ENCODE results near the gene ASPDH.
A peak's percentile ranks its signal among the peaks of the same experiment; 100 is the strongest.

ASPDH gene

DNA sequence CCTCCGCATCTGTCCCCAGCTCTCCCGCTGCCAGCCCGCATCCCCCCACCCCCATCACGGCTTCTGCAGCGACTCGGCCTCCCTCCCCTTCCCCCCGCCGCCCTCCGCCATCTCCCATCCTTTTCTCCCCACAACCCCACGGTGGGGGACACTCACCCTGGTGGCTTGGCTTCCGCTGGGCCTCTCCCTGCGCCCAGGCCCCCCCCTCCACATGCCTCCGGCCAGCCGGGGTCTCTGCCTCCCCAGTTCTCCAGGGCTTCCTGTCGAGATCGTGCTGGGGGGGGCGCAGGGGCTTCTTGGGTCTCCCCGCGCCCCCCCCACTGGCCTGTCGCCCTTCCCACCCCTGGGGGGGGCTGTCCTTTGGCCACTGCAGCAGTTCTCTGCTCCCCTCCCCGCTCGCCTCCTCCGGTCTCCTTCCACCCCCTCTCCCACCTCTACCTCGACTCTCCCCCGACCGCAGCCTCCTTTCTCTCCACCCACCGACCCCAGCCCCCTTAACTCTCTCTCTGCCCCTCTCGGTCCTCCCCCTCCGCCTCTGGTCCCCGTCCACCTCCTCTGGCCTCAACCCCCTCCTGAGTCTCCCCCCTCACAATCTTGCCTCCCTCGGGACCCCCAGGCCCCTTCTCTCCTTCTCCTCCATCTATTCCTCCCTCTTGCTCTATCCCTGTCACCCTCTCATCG, 37.5 kb upstream of the ASPDH start:
- Mint-ChIP-seq H3K36me3 (ENCODE audit: low read depth) (no peaks in the 10 kb centered on the region), H3K27ac (no peak overlapping the region), H3K4me3 (no peak overlapping the region), H3K9me3 (no peaks in the 10 kb centered on the region), H3K4me1 (no peaks in the 10 kb centered on the region), H3K27me3 (peaks cover 60% of the 10 kb centered on the region)
- DNase-seq (no peak), ATAC-seq (no peak)

GRCh38 chr19:50550594-50550966, 36.9 kb upstream of the ASPDH start:
- H3K4me3 Mint-ChIP-seq = no peak overlapping the region
- H3K36me3 Mint-ChIP-seq (ENCODE audit: low read depth) = no peaks in the 10 kb centered on the region
- H3K4me1 Mint-ChIP-seq = no peaks in the 10 kb centered on the region
- no peak for DNase-seq
- H3K27ac Mint-ChIP-seq = no peak overlapping the region
- H3K9me3 Mint-ChIP-seq = no peaks in the 10 kb centered on the region
- no peak for ATAC-seq
- H3K27me3 Mint-ChIP-seq = peaks cover 54% of the 10 kb centered on the region

DNA sequence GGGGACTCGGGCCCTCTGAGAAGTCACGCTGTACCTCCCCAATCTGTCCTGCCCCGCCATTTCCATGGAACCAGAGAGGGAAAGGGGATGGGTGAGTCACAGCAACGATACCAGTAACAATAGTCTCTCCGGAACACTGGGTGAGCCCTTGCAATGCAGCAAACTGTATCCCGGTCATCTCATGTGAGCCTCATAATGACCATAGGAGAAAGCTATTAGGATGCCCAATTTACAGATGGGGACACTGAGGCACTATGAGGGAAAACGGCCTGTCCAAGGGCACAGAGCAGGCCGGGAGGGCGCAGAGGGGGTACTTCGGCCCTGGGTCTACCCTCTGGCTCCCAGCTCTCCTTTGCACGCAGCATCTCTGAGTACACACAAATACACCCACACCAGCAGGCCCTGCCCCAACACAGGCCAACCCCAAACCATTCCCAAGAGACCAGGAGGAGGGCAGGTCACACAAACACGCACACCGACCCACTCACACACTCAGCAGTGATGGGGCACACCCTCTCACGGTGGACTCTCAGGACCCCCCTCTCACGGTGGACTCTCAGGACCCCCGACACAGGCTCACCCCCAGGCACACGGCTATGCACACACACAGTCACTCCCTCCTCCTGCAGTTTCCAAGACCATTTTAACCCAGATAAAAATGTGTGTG, 36.3 kb upstream of the ASPDH start:
- Mint-ChIP-seq H3K4me3 (no peak overlapping the region), H3K36me3 (ENCODE audit: low read depth) (no peaks in the 10 kb centered on the region), H3K4me1 (no peaks in the 10 kb centered on the region), H3K9me3 (no peaks in the 10 kb centered on the region), H3K27me3 (peaks cover 49% of the 10 kb centered on the region), H3K27ac (no peak overlapping the region)
- DNase-seq (no peak), ATAC-seq (no peak)

- no peaks in the 10 kb centered on the region for H3K4me1 Mint-ChIP-seq
- H3K27ac Mint-ChIP-seq = no peak overlapping the region
These were observed 35.6 kb upstream of the ASPDH start for GRCh38 chr19:50549059-50549926.

GRCh38 chr19:50548191-50549058, 34.7 kb upstream of the ASPDH start:
- Mint-ChIP-seq H3K4me1 (no peaks in the 10 kb centered on the region), H3K27me3 (peaks cover 36% of the 10 kb centered on the region), H3K4me3 (no peak overlapping the region), H3K9me3 (no peaks in the 10 kb centered on the region), H3K36me3 (ENCODE audit: low read depth) (no peaks in the 10 kb centered on the region), H3K27ac (no peak overlapping the region)
- ATAC-seq (no peak), DNase-seq (no peak)

More at GRCh38 chr19:50549059-50549926, 35.6 kb upstream of the ASPDH start:
- ATAC-seq (no peak), DNase-seq (no peak)
- H3K9me3 Mint-ChIP-seq = no peaks in the 10 kb centered on the region
- H3K27me3 Mint-ChIP-seq = peaks cover 42% of the 10 kb centered on the region
- H3K4me3 Mint-ChIP-seq = no peak overlapping the region
- H3K36me3 Mint-ChIP-seq (ENCODE audit: low read depth) = no peaks in the 10 kb centered on the region

- no peaks in the 10 kb centered on the region for H3K4me1 Mint-ChIP-seq
- DNase-seq = no peak
These were observed 33.9 kb upstream of the ASPDH start for GRCh38 chr19:50547385-50548190.

GRCh38 chr19:50546527-50547221, 33.0 kb upstream of the ASPDH start:
- Mint-ChIP-seq H3K27me3 (peaks cover 20% of the 10 kb centered on the region), H3K4me1 (no peaks in the 10 kb centered on the region), H3K27ac (no peak overlapping the region), H3K4me3 (no peak overlapping the region), H3K9me3 (no peaks in the 10 kb centered on the region), H3K36me3 (ENCODE audit: low read depth) (no peaks in the 10 kb centered on the region)
- DNase-seq = no peak
- ATAC-seq = no peak

More at GRCh38 chr19:50547385-50548190, 33.9 kb upstream of the ASPDH start:
- Mint-ChIP-seq H3K9me3 (no peaks in the 10 kb centered on the region), H3K4me3 (no peak overlapping the region), H3K27me3 (peaks cover 28% of the 10 kb centered on the region), H3K36me3 (ENCODE audit: low read depth) (no peaks in the 10 kb centered on the region), H3K27ac (no peak overlapping the region)
- ATAC-seq = no peak

DNA sequence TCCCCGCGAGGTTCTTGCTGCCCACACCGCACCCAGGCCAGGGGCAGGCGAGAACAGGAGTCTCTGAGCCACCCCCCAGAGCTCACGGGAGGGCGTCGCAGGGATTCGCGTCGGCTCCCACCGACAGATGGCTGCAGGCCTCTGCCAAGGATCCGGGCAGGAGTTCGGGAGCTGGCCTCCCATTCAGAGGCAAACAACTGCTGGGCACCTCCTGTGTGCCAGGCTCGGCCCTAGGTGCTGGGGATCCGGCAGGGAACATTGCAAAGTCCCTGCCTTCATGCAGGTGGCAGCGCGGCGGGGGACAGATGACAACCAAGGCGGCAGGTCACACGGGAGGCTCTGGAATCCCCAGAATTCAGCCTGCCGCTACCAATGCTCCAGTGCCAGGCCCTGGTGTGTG, 29.2 kb upstream of the ASPDH start:
- Mint-ChIP-seq H3K4me1 (no peaks in the 10 kb centered on the region), H3K9me3 (no peaks in the 10 kb centered on the region)

DNA sequence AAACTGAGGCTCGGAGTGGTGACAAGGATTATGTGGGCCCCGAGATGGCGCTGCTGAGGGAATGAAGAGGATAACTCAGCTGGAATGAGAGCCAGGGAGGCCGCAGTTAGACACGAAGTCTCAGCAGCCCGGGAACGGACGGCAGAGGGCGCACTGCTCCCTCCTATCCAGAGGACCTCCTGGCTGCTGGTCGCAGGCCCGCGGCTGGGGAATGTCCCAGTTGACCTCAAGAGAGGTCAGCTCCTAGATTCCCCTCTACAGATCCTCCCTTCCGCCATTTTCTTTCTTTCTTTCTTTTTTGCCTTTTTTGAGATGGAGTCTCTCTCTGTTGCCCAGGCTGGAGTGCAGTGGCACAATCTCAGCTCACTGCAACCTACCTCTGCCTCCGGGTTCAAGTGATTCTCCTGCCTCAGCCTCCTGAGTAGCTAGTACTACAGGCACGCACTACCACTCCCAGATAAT, 24.1 kb upstream of the ASPDH start:
- peaks cover 3% of the 10 kb centered on the region for H3K4me1 Mint-ChIP-seq
- peak; percentile 54 for ATAC-seq
- H3K36me3 Mint-ChIP-seq (ENCODE audit: low read depth) = no peaks in the 10 kb centered on the region
- no peak overlapping the region for H3K4me3 Mint-ChIP-seq
- H3K27me3 Mint-ChIP-seq = peaks cover 16% of the 10 kb centered on the region
- peak; percentile 83 for DNase-seq
- H3K9me3 Mint-ChIP-seq = no peaks in the 10 kb centered on the region
- H3K27ac Mint-ChIP-seq = no peak overlapping the region

More for the DNA sequence above, 29.2 kb upstream of the ASPDH start:
- DNase-seq (no peak), ATAC-seq (no peak)
- Mint-ChIP-seq H3K4me3 (no peak overlapping the region), H3K27me3 (peaks cover 4% of the 10 kb centered on the region), H3K27ac (no peak overlapping the region), H3K36me3 (ENCODE audit: low read depth) (no peaks in the 10 kb centered on the region)

GRCh38 chr19:50537306-50537685, 23.6 kb upstream of the ASPDH start:
- H3K4me3 Mint-ChIP-seq = no peak overlapping the region
- no peaks in the 10 kb centered on the region for H3K9me3 Mint-ChIP-seq
- H3K36me3 Mint-ChIP-seq (ENCODE audit: low read depth) = no peaks in the 10 kb centered on the region
- H3K4me1 Mint-ChIP-seq = peaks cover 3% of the 10 kb centered on the region
- DNase-seq = no peak
- H3K27ac Mint-ChIP-seq = no peak overlapping the region
- ATAC-seq = no peak
- peaks cover 19% of the 10 kb centered on the region for H3K27me3 Mint-ChIP-seq

DNA sequence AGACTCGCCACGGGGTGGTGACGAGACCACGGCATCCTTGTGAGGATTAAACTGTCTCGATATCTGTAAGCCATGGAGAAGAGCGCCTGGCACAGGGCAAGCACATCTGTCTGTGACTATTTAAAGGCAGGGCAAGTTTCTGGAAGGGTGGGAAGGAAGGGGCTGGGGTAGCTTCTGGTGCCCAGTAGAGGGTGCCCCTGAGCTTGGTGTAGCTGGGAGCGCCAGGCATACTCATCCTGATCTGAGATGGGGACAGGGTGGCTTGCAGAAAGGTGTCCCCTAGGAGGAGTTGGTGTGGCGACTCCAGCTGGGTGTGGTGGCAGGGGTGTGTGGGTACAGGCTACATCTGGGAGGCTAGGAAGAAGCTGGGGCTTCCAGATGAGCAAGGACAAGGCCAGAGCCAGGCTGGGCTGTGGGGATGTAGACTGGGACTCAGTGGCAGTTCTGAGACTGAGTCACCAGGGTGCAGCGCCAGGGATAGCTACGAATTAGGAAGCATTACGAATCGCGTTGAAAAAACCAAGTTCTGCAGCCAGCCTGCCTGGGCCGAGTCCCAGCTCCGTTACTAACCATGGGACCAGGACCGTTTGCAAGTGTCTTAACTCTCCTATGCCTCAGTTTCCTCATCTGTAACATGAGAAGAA, 23.1 kb upstream of the ASPDH start:
- peaks cover 21% of the 10 kb centered on the region for H3K27me3 Mint-ChIP-seq
- ATAC-seq (no peak), DNase-seq (no peak)
- H3K4me1 Mint-ChIP-seq = peaks cover 3% of the 10 kb centered on the region
- no peaks in the 10 kb centered on the region for H3K36me3 Mint-ChIP-seq (ENCODE audit: low read depth)
- no peak overlapping the region for H3K27ac Mint-ChIP-seq
- no peak overlapping the region for H3K4me3 Mint-ChIP-seq
- H3K9me3 Mint-ChIP-seq = no peaks in the 10 kb centered on the region

- no peaks in the 10 kb centered on the region for H3K9me3 Mint-ChIP-seq
- ATAC-seq (no peak), DNase-seq (no peak)
- H3K4me1 Mint-ChIP-seq = peaks cover 3% of the 10 kb centered on the region
- H3K27me3 Mint-ChIP-seq = peaks cover 21% of the 10 kb centered on the region
- no peaks in the 10 kb centered on the region for H3K36me3 Mint-ChIP-seq (ENCODE audit: low read depth)
- H3K4me3 Mint-ChIP-seq = no peak overlapping the region
- H3K27ac Mint-ChIP-seq = no peak overlapping the region
These were observed 22.0 kb upstream of the ASPDH start for GRCh38 chr19:50535672-50536187.
